ENCODE results near the gene CHST12.
A peak's percentile ranks its signal among the peaks of the same experiment; 100 is the strongest.

CHST12 gene

GRCh38 chr7:2438775-2439174 lies 35.4 kb downstream of the CHST12 start:
- FAIRE-seq (no peak), DNase-seq (ENCODE audit: insufficient read length, low spot score) (no peak)
- no peak for TF ChIP-seq POLR2A (IDR thresholded peaks at IDR 0.05; ENCODE audit: low read depth, low read length)
- no peak for TF ChIP-seq TAF1 (IDR thresholded peaks at IDR 0.05; ENCODE audit: low read depth, low read length)
- TF ChIP-seq SPI1 (IDR thresholded peaks at IDR 0.05; ENCODE audit: low read depth, low read length), result no peak
- no peak for TF ChIP-seq POLR2AphosphoS5 (IDR thresholded peaks at IDR 0.05; ENCODE audit: low read depth, low read length)
- TF ChIP-seq POU2F2 (IDR thresholded peaks at IDR 0.05; ENCODE audit: low read depth, low read length), result no peak
- no peak for TF ChIP-seq PAX5 (IDR thresholded peaks at IDR 0.05; ENCODE audit: insufficient read depth, low read length, severe bottlenecking)

GRCh38 chr7:2440608-2441245 lies 37.3 kb downstream of the CHST12 start:
- FAIRE-seq (no peak), DNase-seq (ENCODE audit: insufficient read length, low spot score) (no peak)
- TF ChIP-seq PAX5 (IDR thresholded peaks at IDR 0.05; ENCODE audit: insufficient read depth, low read length, severe bottlenecking), result no peak
- TF ChIP-seq POLR2AphosphoS5 (IDR thresholded peaks at IDR 0.05; ENCODE audit: low read depth, low read length), result no peak
- no peak for TF ChIP-seq TAF1 (IDR thresholded peaks at IDR 0.05; ENCODE audit: low read depth, low read length)
- TF ChIP-seq SPI1 (IDR thresholded peaks at IDR 0.05; ENCODE audit: low read depth, low read length), result no peak
- no peak for TF ChIP-seq POU2F2 (IDR thresholded peaks at IDR 0.05; ENCODE audit: low read depth, low read length)
- no peak for TF ChIP-seq POLR2A (IDR thresholded peaks at IDR 0.05; ENCODE audit: low read depth, low read length)

GRCh38 chr7:2441430-2442058 lies 38.1 kb downstream of the CHST12 start:
- TF ChIP-seq TAF1 (IDR thresholded peaks at IDR 0.05; ENCODE audit: low read depth, low read length) (no peak), SPI1 (IDR thresholded peaks at IDR 0.05; ENCODE audit: low read depth, low read length) (peak; percentile 32; the same call in 1 of the 2 replicates), POLR2A (IDR thresholded peaks at IDR 0.05; ENCODE audit: low read depth, low read length) (no peak)
- DNase-seq (ENCODE audit: insufficient read length, low spot score) (no peak), FAIRE-seq (no peak)

GRCh38 chr7:2443491-2443890 lies 40.1 kb downstream of the CHST12 start:
- TF ChIP-seq POU2F2 (IDR thresholded peaks at IDR 0.05; ENCODE audit: low read depth, low read length) (no peak), SPI1 (IDR thresholded peaks at IDR 0.05; ENCODE audit: low read depth, low read length) (no peak)
- FAIRE-seq (no peak), DNase-seq (ENCODE audit: insufficient read length, low spot score) (no peak)

- TF ChIP-seq SPI1 (IDR thresholded peaks at IDR 0.05; ENCODE audit: low read depth, low read length) (no peak), POLR2AphosphoS5 (IDR thresholded peaks at IDR 0.05; ENCODE audit: low read depth, low read length) (no peak), POLR2A (IDR thresholded peaks at IDR 0.05; ENCODE audit: low read depth, low read length) (no peak), TAF1 (IDR thresholded peaks at IDR 0.05; ENCODE audit: low read depth, low read length) (no peak), POU2F2 (IDR thresholded peaks at IDR 0.05; ENCODE audit: low read depth, low read length) (no peak), PAX5 (IDR thresholded peaks at IDR 0.05; ENCODE audit: insufficient read depth, low read length, severe bottlenecking) (no peak)
- no peak for DNase-seq (ENCODE audit: insufficient read length, low spot score)
- FAIRE-seq, result no peak
Observed at GRCh38 chr7:2444476-2444875, 41.1 kb downstream of the CHST12 start.

GRCh38 chr7:2445047-2445446 lies 41.6 kb downstream of the CHST12 start:
- FAIRE-seq, result no peak
- TF ChIP-seq SPI1 (IDR thresholded peaks at IDR 0.05; ENCODE audit: low read depth, low read length) (no peak), POLR2AphosphoS5 (IDR thresholded peaks at IDR 0.05; ENCODE audit: low read depth, low read length) (no peak), TAF1 (IDR thresholded peaks at IDR 0.05; ENCODE audit: low read depth, low read length) (no peak), PAX5 (IDR thresholded peaks at IDR 0.05; ENCODE audit: insufficient read depth, low read length, severe bottlenecking) (no peak), POLR2A (IDR thresholded peaks at IDR 0.05; ENCODE audit: low read depth, low read length) (no peak), POU2F2 (IDR thresholded peaks at IDR 0.05; ENCODE audit: low read depth, low read length) (no peak)
- no peak for DNase-seq (ENCODE audit: insufficient read length, low spot score)

- FAIRE-seq (no peak), DNase-seq (ENCODE audit: insufficient read length, low spot score) (no peak)
- no peak for TF ChIP-seq PAX5 (IDR thresholded peaks at IDR 0.05; ENCODE audit: insufficient read depth, low read length, severe bottlenecking)
- TF ChIP-seq POLR2AphosphoS5 (IDR thresholded peaks at IDR 0.05; ENCODE audit: low read depth, low read length), result no peak
- no peak for TF ChIP-seq POLR2A (IDR thresholded peaks at IDR 0.05; ENCODE audit: low read depth, low read length)
- no peak for TF ChIP-seq POU2F2 (IDR thresholded peaks at IDR 0.05; ENCODE audit: low read depth, low read length)
- no peak for TF ChIP-seq SPI1 (IDR thresholded peaks at IDR 0.05; ENCODE audit: low read depth, low read length)
- TF ChIP-seq TAF1 (IDR thresholded peaks at IDR 0.05; ENCODE audit: low read depth, low read length), result no peak
Observed at GRCh38 chr7:2445898-2446555, 42.6 kb downstream of the CHST12 start.

GRCh38 chr7:2446676-2447075 lies 43.3 kb downstream of the CHST12 start:
- DNase-seq (ENCODE audit: insufficient read length, low spot score) (no peak), FAIRE-seq (no peak)
- TF ChIP-seq POU2F2 (IDR thresholded peaks at IDR 0.05; ENCODE audit: low read depth, low read length) (no peak), POLR2AphosphoS5 (IDR thresholded peaks at IDR 0.05; ENCODE audit: low read depth, low read length) (no peak), SPI1 (IDR thresholded peaks at IDR 0.05; ENCODE audit: low read depth, low read length) (no peak), TAF1 (IDR thresholded peaks at IDR 0.05; ENCODE audit: low read depth, low read length) (no peak), PAX5 (IDR thresholded peaks at IDR 0.05; ENCODE audit: insufficient read depth, low read length, severe bottlenecking) (no peak), POLR2A (IDR thresholded peaks at IDR 0.05; ENCODE audit: low read depth, low read length) (no peak)

- DNase-seq (ENCODE audit: insufficient read length, low spot score), result no peak
- FAIRE-seq, result no peak
- TF ChIP-seq POLR2AphosphoS5 (IDR thresholded peaks at IDR 0.05; ENCODE audit: low read depth, low read length), result no peak
- TF ChIP-seq PAX5 (IDR thresholded peaks at IDR 0.05; ENCODE audit: insufficient read depth, low read length, severe bottlenecking), result no peak
- no peak for TF ChIP-seq POU2F2 (IDR thresholded peaks at IDR 0.05; ENCODE audit: low read depth, low read length)
- TF ChIP-seq TAF1 (IDR thresholded peaks at IDR 0.05; ENCODE audit: low read depth, low read length), result no peak
- no peak for TF ChIP-seq SPI1 (IDR thresholded peaks at IDR 0.05; ENCODE audit: low read depth, low read length)
- no peak for TF ChIP-seq POLR2A (IDR thresholded peaks at IDR 0.05; ENCODE audit: low read depth, low read length)
Observed at GRCh38 chr7:2450198-2451107, 47.0 kb downstream of the CHST12 start.
